ENCODE data around the gene CDC20B. TPM values are rescaled to one million over a fixed set of nuclear protein-coding genes. Genes with fewer than 3 reads are reported as not detected.

The CDC20B gene
- polyA plus RNA-seq, 6 donors from 2014 or later = not detected

GRCh38 chr5:55177078-55177477 lies 4.1 kb upstream of the CDC20B start:
- ATAC-seq (ENCODE audit: low read depth in 2 of 2) = no peak
- Mint-ChIP-seq H3K9me3 (peaks cover 0 to 15% (median 10%) of the 10 kb centered on the region in 7 donors), H3K27ac (no peak overlapping the region), H3K4me3 (peak overlapping the region in 6 of 8 donors; percentile 48 to 82 (median 60)), H3K4me1 (peaks cover 37 to 41% (median 38%) of the 10 kb centered on the region in 3 donors), H3K36me3 (peaks cover 0 to 16% of the 10 kb centered on the region in 2 donors), H3K27me3 (peaks cover 74 to 89% (median 78%) of the 10 kb centered on the region in 3 donors)
- peak; percentile 31 for DNase-seq

- Mint-ChIP-seq H3K27me3 (peaks cover 70 to 81% (median 70%) of the 10 kb centered on the region in 3 donors), H3K27ac (peak overlapping the region in 3 of 6 donors; percentile 6 to 80 (median 16)), H3K4me3 (peak overlapping the region; percentile 48 to 85 (median 62)), H3K4me1 (peaks cover 37 to 41% (median 41%) of the 10 kb centered on the region in 3 donors), H3K36me3 (peaks cover 0 to 16% of the 10 kb centered on the region in 2 donors), H3K9me3 (peaks cover 0 to 15% (median 10%) of the 10 kb centered on the region in 7 donors)
- peak; percentile 12 for DNase-seq
- ATAC-seq (ENCODE audit: low read depth in 2 of 2) = no peak
These were observed 3.3 kb upstream of the CDC20B start for GRCh38 chr5:55176176-55176818.

GRCh38 chr5:55175781-55176175 lies 2.8 kb upstream of the CDC20B start:
- H3K27ac Mint-ChIP-seq = no peak overlapping the region
- H3K27me3 Mint-ChIP-seq = peaks cover 65 to 76% (median 66%) of the 10 kb centered on the region in 3 donors
- DNase-seq (no peak), ATAC-seq (ENCODE audit: low read depth in 2 of 2) (no peak)
- peaks cover 0 to 16% of the 10 kb centered on the region in 2 donors for H3K36me3 Mint-ChIP-seq
- H3K4me1 Mint-ChIP-seq = peaks cover 37 to 41% (median 41%) of the 10 kb centered on the region in 3 donors
- peaks cover 0 to 15% (median 10%) of the 10 kb centered on the region in 7 donors for H3K9me3 Mint-ChIP-seq
- peak overlapping the region; percentile 51 to 85 (median 60) for H3K4me3 Mint-ChIP-seq

GRCh38 chr5:55173687-55174230 lies 782 bp upstream of the CDC20B start:
- ATAC-seq (ENCODE audit: low read depth in 2 of 2) = peak; percentile 18 to 27
- peaks cover 56 to 65% (median 60%) of the 10 kb centered on the region in 3 donors for H3K27me3 Mint-ChIP-seq
- peak overlapping the region; percentile 80 to 95 (median 88) for H3K4me3 Mint-ChIP-seq
- H3K36me3 Mint-ChIP-seq = peaks cover 0 to 16% of the 10 kb centered on the region in 2 donors
- peak overlapping the region; percentile 87 to 97 (median 92) for H3K27ac Mint-ChIP-seq
- H3K9me3 Mint-ChIP-seq = peaks cover 0 to 15% (median 10%) of the 10 kb centered on the region in 7 donors
- peak; percentile 42 for DNase-seq
- peaks cover 37 to 41% (median 41%) of the 10 kb centered on the region in 3 donors for H3K4me1 Mint-ChIP-seq

- H3K36me3 Mint-ChIP-seq = peaks cover 0 to 1% of the 10 kb centered on the region in 2 donors
- peak overlapping the region; percentile 87 to 98 (median 93) for H3K4me3 Mint-ChIP-seq
- DNase-seq (peak; percentile 73), ATAC-seq (ENCODE audit: low read depth in 2 of 2) (peak; percentile 52 to 53)
- peaks cover 54 to 64% (median 59%) of the 10 kb centered on the region in 3 donors for H3K27me3 Mint-ChIP-seq
- peaks cover 0 to 12% (median 2%) of the 10 kb centered on the region in 7 donors for H3K9me3 Mint-ChIP-seq
- H3K4me1 Mint-ChIP-seq = peaks cover 32 to 37% (median 37%) of the 10 kb centered on the region in 3 donors
- H3K27ac Mint-ChIP-seq = peak overlapping the region; percentile 87 to 100 (median 98)
These were observed 702 bp downstream of the CDC20B start for GRCh38 chr5:55172051-55172899.

- peak overlapping the region in 1 of 8 donors; percentile 35 for H3K4me3 Mint-ChIP-seq
- no peaks in the 10 kb centered on the region for H3K36me3 Mint-ChIP-seq
- H3K4me1 Mint-ChIP-seq = peaks cover 24 to 29% (median 29%) of the 10 kb centered on the region in 3 donors
- H3K27me3 Mint-ChIP-seq = peaks cover 54 to 62% (median 55%) of the 10 kb centered on the region in 3 donors
- ATAC-seq (ENCODE audit: low read depth in 2 of 2) (no peak), DNase-seq (no peak)
- peaks cover 0 to 8% (median 2%) of the 10 kb centered on the region in 7 donors for H3K9me3 Mint-ChIP-seq
- H3K27ac Mint-ChIP-seq = no peak overlapping the region
These were observed 1.5 kb downstream of the CDC20B start for GRCh38 chr5:55171471-55171870.

- Mint-ChIP-seq H3K9me3 (no peaks in the 10 kb centered on the region), H3K4me3 (no peak overlapping the region), H3K36me3 (no peaks in the 10 kb centered on the region), H3K4me1 (peaks cover 0 to 5% (median 0%) of the 10 kb centered on the region in 3 donors), H3K27me3 (peaks cover 38 to 53% (median 51%) of the 10 kb centered on the region in 3 donors), H3K27ac (no peak overlapping the region)
- no peak for ATAC-seq (ENCODE audit: low read depth in 2 of 2)
- no peak for DNase-seq
These were observed 10.3 kb downstream of the CDC20B start for GRCh38 chr5:55162666-55163065.

- Mint-ChIP-seq H3K4me3 (no peak overlapping the region), H3K27ac (no peak overlapping the region), H3K9me3 (peaks cover 0 to 7% (median 3%) of the 10 kb centered on the region in 7 donors), H3K27me3 (peaks cover 26 to 50% (median 50%) of the 10 kb centered on the region in 3 donors), H3K36me3 (peaks cover 0 to 3% of the 10 kb centered on the region in 2 donors), H3K4me1 (peaks cover 0 to 5% (median 0%) of the 10 kb centered on the region in 3 donors)
- ATAC-seq (ENCODE audit: low read depth in 2 of 2) = no peak
- no peak for DNase-seq
These were observed 12.3 kb downstream of the CDC20B start for GRCh38 chr5:55160493-55161209.

GRCh38 chr5:55159763-55160492 lies 13.0 kb downstream of the CDC20B start, which contains the start of gene GPX8:
GPX8 (plus strand) TSS chr5:55160171; CDS start chr5:55160193, 22 bp downstream.
- peaks cover 31 to 51% (median 50%) of the 10 kb centered on the region in 3 donors for H3K27me3 Mint-ChIP-seq
- peak; percentile 37 to 45 for ATAC-seq (ENCODE audit: low read depth in 2 of 2)

GRCh38 chr5:55154873-55155272 lies 18.1 kb downstream of the CDC20B start:
- Mint-ChIP-seq H3K27ac (peak overlapping the region in 1 of 6 donors; percentile 71), H3K4me3 (no peak overlapping the region), H3K27me3 (peaks cover 43 to 70% (median 43%) of the 10 kb centered on the region in 3 donors), H3K36me3 (peaks cover 0 to 5% of the 10 kb centered on the region in 2 donors), H3K9me3 (peaks cover 0 to 10% (median 6%) of the 10 kb centered on the region in 7 donors), H3K4me1 (peaks cover 0 to 2% (median 0%) of the 10 kb centered on the region in 3 donors)
- ATAC-seq (ENCODE audit: low read depth in 2 of 2) (no peak), DNase-seq (no peak)

More at GRCh38 chr5:55159763-55160492, 13.0 kb downstream of the CDC20B start, which contains the start of gene GPX8:
- peaks cover 0 to 5% of the 10 kb centered on the region in 2 donors for H3K36me3 Mint-ChIP-seq
- no peak within 1 kb of the TSS for H3K4me3 Mint-ChIP-seq
- H3K9me3 Mint-ChIP-seq = peaks cover 0 to 10% (median 6%) of the 10 kb centered on the region in 7 donors
- no peak for DNase-seq
- H3K4me1 Mint-ChIP-seq = peaks cover 0 to 5% (median 0%) of the 10 kb centered on the region in 3 donors
- H3K27ac Mint-ChIP-seq = no peak within 1 kb of the TSS

GRCh38 chr5:55151923-55152842 lies 20.8 kb downstream of the CDC20B start:
- peaks cover 31 to 59% (median 37%) of the 10 kb centered on the region in 3 donors for H3K27me3 Mint-ChIP-seq
- H3K36me3 Mint-ChIP-seq = peaks cover 0 to 5% of the 10 kb centered on the region in 2 donors
- no peak overlapping the region for H3K27ac Mint-ChIP-seq
- no peaks in the 10 kb centered on the region for H3K4me1 Mint-ChIP-seq
- DNase-seq (no peak), ATAC-seq (ENCODE audit: low read depth in 2 of 2) (no peak)
- peaks cover 0 to 10% (median 6%) of the 10 kb centered on the region in 7 donors for H3K9me3 Mint-ChIP-seq
- H3K4me3 Mint-ChIP-seq = no peak overlapping the region

Data from naive B cell (primary cell).